ENCODE results near the gene DENND5A.
"Not testable (repeated sequence)": the region's sequence is repeated elsewhere in the genome, so short reads cannot be mapped to it uniquely, and the experiment has no call there.

Gene DENND5A

DNA sequence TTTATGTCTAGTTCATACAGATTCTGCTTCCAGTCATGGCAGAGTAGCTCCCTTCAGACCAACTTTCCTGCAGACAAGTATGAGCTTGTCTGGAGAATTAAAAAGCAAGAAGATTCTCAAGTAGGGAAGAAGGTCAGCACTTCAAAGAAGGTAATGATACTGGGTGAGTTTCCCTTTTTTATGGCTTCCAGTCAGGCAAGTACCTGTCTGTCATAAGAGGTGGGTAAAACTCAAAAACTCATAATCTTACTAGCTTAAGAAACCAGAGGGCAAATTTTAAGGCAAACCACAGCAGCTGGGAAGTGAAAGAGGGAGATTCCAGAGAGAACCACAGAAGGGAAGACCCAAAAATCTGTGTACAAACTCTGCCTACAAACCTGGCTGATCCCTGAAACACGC is 54.2 kb downstream of the DENND5A start:
- DNase-seq (ENCODE audit: low read depth): no peak

GRCh38 chr11:9210224-9210921 is 54.8 kb downstream of the DENND5A start:
- no peak for DNase-seq (ENCODE audit: low read depth)

- DNase-seq (ENCODE audit: low read depth): not testable (repeated sequence)
Measured at GRCh38 chr11:9209604-9210003, 55.5 kb downstream of the DENND5A start.

GRCh38 chr11:9208726-9209501 is 56.2 kb downstream of the DENND5A start:
- DNase-seq (ENCODE audit: low read depth): no peak

GRCh38 chr11:9207229-9207628 is 57.9 kb downstream of the DENND5A start:
- no peak for DNase-seq (ENCODE audit: low read depth)

DNA sequence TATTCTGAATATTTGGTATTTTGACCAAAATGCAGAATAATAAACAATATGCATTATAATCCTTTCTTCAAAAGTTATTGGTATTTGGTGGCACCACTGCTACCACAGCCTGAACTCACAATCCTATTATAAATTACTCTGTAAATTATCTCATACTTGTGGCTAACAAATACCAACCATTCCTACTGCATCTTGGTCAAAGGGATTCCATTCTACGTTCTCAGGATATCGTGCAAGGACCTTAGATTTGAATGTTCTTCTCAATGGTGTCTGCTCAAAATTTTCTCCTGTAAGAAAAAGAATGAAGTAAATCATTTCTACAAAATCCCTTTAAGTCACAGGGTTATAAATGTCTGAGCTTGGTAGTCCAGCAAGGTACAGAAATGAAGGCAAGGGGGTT is 58.7 kb downstream of the DENND5A start:
- DNase-seq (ENCODE audit: low read depth): no peak

DNA sequence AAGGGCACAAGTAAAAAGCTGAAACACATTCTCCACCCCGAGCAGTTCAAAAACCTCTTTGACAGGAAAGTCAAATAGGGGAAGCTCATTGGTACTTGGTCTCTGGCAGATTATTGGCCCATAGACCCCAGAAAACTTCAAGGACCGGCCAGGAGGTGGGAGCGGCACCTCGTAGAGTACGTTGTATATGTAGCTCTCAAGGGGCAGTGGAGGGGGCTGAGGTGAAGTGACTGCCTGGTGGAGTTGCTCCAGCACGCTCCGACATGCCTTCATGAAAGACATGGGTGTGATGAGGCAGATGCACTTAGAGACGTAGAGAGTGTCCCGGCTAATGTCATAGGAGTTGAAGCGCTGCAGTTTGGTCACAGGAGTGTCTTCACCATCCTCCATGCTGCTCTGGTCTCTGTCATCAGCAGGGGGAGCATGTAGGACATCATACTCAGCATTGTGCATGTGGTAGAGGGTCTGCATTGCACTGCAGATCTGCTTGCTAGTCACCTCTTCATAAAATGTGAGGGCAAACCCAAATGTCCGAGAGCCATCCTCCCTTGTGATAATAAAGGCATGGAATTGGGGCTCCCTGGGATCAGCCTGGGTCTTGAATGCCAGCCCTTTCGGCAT is 61.3 kb downstream of the DENND5A start:
- DNase-seq (ENCODE audit: low read depth): no peak

- no peak for DNase-seq (ENCODE audit: low read depth)
Measured at GRCh38 chr11:9201372-9202162, 63.6 kb downstream of the DENND5A start.

DNA sequence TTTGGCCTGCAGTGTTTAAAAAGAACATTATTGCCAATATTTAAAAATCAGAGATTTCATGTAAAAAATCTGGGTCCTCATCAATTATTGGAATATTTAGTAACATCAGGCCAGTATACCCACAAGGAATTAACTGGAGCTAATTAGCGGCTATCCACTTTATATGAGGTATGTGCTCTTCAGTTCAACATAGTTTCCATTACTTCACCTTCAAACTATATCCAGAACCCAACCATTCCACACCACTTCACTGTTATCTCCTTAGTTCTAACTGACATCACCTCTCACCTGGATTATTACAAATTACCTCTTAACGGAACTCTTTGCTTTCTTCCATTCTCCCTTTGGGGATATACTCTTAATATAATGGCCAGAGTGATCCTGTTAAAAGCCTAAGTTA is 64.7 kb downstream of the DENND5A start:
- no peak for DNase-seq (ENCODE audit: low read depth)

DNA sequence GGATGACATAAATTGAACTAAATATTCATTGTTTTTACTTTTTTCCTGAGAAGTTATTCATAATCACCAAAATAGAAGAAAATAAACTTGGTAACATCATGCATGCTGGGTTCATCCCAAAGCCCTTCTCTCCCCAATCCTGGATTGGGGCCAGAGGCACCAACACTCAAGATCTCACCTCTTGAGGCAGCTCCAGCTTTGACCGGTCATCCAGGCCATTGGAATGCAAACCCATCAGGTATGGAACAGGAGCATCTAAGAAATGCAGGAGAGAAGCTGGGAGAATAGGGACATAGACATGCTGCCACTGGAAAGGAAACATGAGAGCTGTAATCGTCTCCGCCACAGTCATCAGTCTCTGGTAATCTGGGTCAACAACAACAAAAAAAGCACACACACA is 71.8 kb downstream of the DENND5A start:
- DNase-seq (ENCODE audit: low read depth): no peak

GRCh38 chr11:9192561-9192960 is 72.6 kb downstream of the DENND5A start:
- DNase-seq (ENCODE audit: low read depth): no peak

DNA sequence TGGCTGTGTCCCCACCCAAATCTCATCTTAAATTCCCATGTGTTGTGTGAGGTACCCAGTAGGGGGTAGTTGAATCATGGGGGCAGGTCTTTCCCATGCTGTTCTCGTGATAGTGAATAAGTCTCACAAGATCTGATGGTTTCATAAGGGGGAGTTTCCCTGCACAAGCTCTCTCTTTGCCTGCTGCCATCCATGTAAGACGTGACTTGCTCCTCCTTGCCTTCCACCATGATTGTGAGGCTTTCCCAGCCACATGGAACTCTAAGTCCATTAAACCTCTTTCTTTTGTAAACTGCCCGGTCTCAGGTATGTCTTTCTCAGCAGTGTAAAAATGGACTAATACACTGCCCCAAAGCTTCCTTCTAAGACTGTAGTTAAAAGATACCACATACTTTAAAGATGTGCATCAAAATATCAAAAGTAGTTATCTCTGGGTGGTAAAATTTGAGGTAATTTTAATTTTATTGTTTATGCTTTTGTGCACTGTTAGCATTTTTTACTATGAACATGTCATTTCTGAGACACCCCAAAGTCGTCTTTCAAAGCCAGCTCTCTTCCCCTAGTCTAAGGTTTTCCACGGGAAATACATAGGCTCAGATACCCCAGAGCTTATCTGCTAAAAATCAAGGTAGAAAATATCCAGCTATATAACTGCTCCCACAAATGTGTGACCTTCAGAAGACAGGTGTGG is 74.7 kb downstream of the DENND5A start:
- not testable (repeated sequence) for DNase-seq (ENCODE audit: low read depth)

GRCh38 chr11:9188860-9189259 is 76.3 kb downstream of the DENND5A start:
- not testable (repeated sequence) for DNase-seq (ENCODE audit: low read depth)

DNA sequence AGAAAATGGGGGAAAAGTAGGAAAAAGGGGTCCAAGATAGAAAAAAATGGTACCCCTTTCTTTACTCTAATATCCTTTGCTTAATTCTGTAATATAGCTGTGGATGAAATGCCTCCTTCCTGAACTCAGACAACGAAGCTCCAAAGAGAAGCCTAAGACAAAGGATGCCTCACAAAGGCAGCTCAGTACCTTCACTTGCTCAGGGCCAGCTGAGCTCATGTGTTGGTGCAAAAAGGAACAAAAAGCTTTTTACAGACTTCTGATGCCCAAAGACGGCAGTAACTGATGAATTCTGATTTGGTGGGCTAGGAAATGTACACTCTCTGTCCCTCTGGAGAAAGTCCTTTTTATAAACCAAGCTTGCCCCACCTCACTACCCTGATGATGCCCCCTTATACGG is 77.5 kb downstream of the DENND5A start:
- no peak for DNase-seq (ENCODE audit: low read depth)

DNA sequence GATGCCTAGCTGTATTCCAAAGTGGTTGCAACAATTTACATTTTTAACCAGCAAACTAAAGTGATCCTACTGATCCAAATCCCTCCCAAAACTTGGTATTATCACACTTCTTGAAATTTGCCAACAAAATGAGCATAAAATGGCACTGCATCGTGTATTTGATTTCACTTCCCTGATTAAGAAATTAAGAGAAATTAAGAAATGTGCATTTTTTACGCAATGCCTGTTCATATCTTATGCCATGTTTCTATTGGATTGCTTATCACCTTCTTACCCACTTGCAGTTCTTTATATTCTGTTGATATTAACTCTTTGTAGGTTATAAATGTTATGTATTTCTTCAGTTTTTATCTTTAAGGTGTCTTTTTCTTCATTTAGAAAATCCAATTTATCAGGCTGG is 80.6 kb downstream of the DENND5A start:
- no peak for DNase-seq (ENCODE audit: low read depth)

- DNase-seq (ENCODE audit: low read depth): no peak
Measured at GRCh38 chr11:9182180-9182871, 82.8 kb downstream of the DENND5A start.

DNA sequence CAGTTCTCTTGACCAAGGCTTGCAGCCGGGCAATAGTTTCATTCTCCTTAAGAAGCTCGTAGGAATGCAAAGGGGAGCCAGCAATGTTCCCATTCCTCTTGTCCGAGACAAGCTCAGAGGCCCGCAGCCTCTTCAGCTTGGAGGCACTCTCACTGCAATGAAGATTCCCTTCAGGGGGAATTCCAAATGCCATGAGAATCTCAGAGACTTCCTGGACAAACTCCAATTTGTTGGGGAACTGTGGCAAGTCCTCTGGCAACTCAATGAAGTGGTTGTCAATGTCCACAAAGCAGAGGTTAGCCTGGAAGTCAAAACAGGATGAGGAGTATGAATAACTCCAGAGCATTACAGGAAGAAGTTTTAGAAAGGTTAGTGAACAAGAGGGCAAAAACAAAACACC is 84.4 kb downstream of the DENND5A start:
- no peak for DNase-seq (ENCODE audit: low read depth)

GRCh38 chr11:9179141-9179540 is 86.0 kb downstream of the DENND5A start:
- no peak for DNase-seq (ENCODE audit: low read depth)

DNA sequence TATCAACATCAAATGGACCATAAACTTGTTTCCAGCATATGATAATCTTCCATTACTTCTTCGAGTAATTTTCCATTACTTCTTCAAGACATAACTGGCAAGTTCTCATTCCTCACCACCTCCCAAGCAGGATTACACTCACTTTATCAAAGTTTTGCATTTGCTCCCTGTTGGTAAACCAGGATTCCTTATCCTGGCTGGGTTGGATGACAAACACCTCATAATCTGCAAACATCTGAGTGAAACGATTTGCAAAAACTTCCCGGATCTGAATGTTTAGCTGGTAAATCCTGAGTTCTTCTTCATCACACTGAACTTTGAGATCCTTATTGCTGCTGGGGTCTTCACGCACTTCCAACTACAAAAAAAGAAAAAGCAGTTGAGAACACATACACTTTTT is 86.4 kb downstream of the DENND5A start:
- no peak for DNase-seq (ENCODE audit: low read depth)

DNA sequence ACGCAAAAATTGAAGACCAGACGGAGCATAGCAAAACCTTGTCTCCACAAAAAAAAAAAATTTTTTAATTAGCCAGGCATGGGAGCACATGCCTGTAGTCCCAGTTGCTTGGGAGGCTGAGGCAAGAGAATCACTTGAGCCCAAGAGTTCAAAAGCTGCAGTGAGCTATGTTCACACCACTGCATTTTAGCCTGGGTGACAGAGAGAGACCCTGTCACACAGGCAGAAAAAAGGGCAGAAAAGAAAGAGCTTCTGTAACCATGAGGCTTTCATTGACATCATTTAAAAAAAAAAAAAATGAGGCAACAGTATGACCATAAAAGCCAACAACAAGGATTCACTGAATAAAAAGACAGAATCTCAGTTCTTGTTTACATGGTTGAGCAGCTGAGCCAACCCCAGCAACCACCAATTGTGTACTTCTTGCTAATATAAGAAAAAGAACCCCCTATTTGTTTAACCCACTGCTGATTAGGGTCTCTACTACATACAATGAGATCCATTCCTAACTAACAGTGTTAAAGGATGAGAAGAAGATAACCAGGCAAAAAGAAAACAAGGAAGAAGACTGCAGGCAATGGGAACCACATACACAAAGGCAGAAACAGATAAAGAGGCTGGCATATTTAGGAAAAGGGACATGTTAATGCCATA is 87.6 kb downstream of the DENND5A start:
- no peak for DNase-seq (ENCODE audit: low read depth)

GRCh38 chr11:9176550-9176949 is 88.6 kb downstream of the DENND5A start:
- DNase-seq (ENCODE audit: low read depth): no peak

Data from stimulated activated CD8-positive, alpha-beta memory T cell treated with anti-CD3 and anti-CD28 coated beads, Interleukin-4, amount 100 ng/mL, for 24 hours (primary cell).